ENCODE measurements around the gene LTO1. TPM values are rescaled to one million over a fixed set of nuclear protein-coding genes. Genes with fewer than 3 reads are reported as not detected.

LTO1 gene
- total RNA-seq, 2 donors from 2014 or later: 23.2 to 32.2 TPM

- H3K36me3 Mint-ChIP-seq (ENCODE audit: low read depth): peaks cover 57% of the 10 kb centered on the region
- Histone ChIP-seq H3K4me3 (ENCODE audit: low read length) (no peak overlapping the region), H3K9me3 (ENCODE audit: control insufficient read depth, low read length) (no peaks in the 10 kb centered on the region), H3K36me3 (ENCODE audit: control insufficient read depth, insufficient read depth, low read length) (peaks cover 61% of the 10 kb centered on the region), H3K4me1 (ENCODE audit: control insufficient read depth, insufficient read depth, low read length) (peaks cover 5% of the 10 kb centered on the region), H3K27me3 (ENCODE audit: control insufficient read depth, insufficient read depth, low read length, poor library complexity, severe bottlenecking) (no peaks in the 10 kb centered on the region), H3K9ac (ENCODE audit: extremely low read depth, low read length, poor library complexity, severe bottlenecking) (no peak overlapping the region), H3K27ac (ENCODE audit: low read depth, low read length) (no peak overlapping the region)
- no peak for DNase-seq
- H3K4me1 Mint-ChIP-seq: peaks cover 8% of the 10 kb centered on the region
- H3K27ac Mint-ChIP-seq: no peak overlapping the region
- WGBS, 2 experiments (ENCODE audit: insufficient coverage in 1 of 2, insufficient read length in 1 of 2): 94 to 97% methylated on average over 19 of the region's 19 CpGs
- TF ChIP-seq CTCF (conservative IDR thresholded peaks at IDR 0.05): no peak
- H3K27me3 Mint-ChIP-seq (ENCODE audit: insufficient read depth): no peaks in the 10 kb centered on the region
- H3K4me3 Mint-ChIP-seq: no peak overlapping the region
- no peaks in the 10 kb centered on the region for H3K9me3 Mint-ChIP-seq
Observed at GRCh38 chr11:69669486-69669885, 5.7 kb downstream of the LTO1 start.

DNA sequence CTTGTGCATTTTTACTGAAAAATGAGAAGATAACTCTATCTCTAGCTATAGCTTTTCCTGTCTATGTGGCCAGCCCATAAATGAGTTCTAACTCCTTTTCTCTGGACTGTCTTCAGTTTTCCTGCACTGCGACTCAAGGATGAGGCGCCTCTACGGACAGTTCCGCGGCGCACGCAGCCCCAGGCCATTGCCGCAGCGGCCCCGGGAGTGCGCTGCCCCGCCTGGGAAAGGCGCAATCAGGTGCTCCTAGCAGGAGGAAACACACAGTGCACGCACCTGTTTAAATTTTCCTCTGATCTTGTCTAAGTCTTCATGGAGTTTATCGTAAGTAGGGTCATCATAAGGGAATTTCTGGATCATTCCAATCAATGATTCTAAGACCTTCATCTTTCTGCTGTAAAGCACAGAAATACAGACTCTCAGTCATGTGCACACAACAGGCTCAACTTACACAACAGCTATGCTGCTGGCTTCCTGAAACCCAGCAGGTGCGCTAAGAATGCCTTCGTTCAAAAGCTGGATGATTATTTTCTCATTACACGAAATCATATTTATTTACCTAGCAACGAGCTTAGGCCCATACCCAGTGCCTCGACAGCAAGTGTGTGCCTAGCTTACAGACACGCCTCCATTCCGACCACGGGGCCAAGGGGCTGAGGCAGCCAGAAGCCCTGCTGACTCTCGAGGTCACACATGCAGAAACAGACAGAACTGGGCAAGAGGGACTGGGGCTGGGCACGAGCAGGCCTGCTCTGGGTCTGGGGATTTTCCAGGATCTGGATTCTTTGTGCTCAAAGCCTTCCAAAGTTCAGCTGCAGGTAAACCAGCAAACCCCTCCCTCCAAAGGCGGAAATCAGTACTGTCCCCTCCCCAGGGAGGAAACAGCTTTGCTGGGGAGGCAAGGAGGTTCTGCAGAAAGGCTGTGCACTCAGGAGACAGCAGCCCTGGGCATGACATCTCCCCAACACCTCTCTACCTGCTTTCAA is 7.2 kb downstream of the LTO1 start:
- Mint-ChIP-seq H3K4me1 (peaks cover 2% of the 10 kb centered on the region), H3K9me3 (no peaks in the 10 kb centered on the region), H3K36me3 (ENCODE audit: low read depth) (peaks cover 68% of the 10 kb centered on the region), H3K27ac (no peak overlapping the region), H3K27me3 (ENCODE audit: insufficient read depth) (no peaks in the 10 kb centered on the region), H3K4me3 (no peak overlapping the region)
- DNase-seq: peak; percentile 42
- TF ChIP-seq CTCF (conservative IDR thresholded peaks at IDR 0.05): no peak
- Histone ChIP-seq H3K27ac (ENCODE audit: low read depth, low read length) (no peak overlapping the region), H3K9me3 (ENCODE audit: control insufficient read depth, low read length) (no peaks in the 10 kb centered on the region), H3K27me3 (ENCODE audit: control insufficient read depth, insufficient read depth, low read length, poor library complexity, severe bottlenecking) (no peaks in the 10 kb centered on the region), H3K36me3 (ENCODE audit: control insufficient read depth, insufficient read depth, low read length) (peaks cover 64% of the 10 kb centered on the region), H3K4me3 (ENCODE audit: low read length) (no peak overlapping the region), H3K9ac (ENCODE audit: extremely low read depth, low read length, poor library complexity, severe bottlenecking) (no peak overlapping the region), H3K4me1 (ENCODE audit: control insufficient read depth, insufficient read depth, low read length) (peaks cover 2% of the 10 kb centered on the region)
- WGBS, 2 experiments (ENCODE audit: insufficient coverage in 1 of 2, insufficient read length in 1 of 2): 95 to 99% methylated on average over 18 to 26 of the region's 26 CpGs

DNA sequence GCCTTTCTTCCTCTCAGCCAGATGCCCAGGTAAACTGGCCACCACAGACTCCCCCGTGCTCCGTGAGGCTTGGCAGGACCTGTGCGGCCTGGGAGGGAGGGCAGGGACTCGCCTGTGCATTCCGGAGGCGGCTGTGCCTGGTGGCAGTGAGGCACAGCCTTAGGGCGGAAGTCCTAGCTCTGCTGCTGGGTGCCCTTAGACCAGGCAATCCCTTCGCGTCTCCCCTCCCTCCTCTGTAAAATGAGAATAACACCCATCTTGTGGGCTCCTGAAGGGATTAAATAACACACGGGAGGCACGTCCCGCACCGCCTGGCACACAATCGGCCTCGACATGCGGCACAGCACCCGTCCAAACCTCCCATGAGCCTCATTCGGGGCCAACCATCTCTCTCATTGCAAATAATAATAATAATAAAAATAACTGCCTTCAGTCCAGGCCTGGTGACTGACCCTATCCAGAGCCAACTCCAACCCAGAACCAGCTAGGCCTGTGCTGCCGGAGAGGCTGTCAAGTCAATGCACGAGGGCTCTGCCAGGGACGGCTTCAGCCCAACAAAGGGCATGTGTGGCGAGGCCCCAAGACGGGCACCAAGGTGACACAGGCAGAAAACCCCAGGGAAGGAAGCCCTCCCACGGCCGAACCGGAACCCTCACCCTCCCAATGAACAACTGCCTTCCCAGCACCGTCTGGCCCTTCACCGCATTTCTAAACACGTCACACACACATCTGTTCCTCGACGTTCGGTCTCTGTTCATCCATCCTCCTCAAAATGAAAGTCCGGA is 8.2 kb downstream of the LTO1 start:
- H3K9me3 ChIP-seq (ENCODE audit: control insufficient read depth, low read length): no peaks in the 10 kb centered on the region
- H3K4me1 Mint-ChIP-seq: peaks cover 2% of the 10 kb centered on the region
- no peak overlapping the region for H3K4me3 ChIP-seq (ENCODE audit: low read length)
- no peak overlapping the region for H3K27ac Mint-ChIP-seq
- peaks cover 61% of the 10 kb centered on the region for H3K36me3 Mint-ChIP-seq (ENCODE audit: low read depth)
- H3K27me3 Mint-ChIP-seq (ENCODE audit: insufficient read depth): no peaks in the 10 kb centered on the region
- no peak overlapping the region for H3K9ac ChIP-seq (ENCODE audit: extremely low read depth, low read length, poor library complexity, severe bottlenecking)
- peaks cover 54% of the 10 kb centered on the region for H3K36me3 ChIP-seq (ENCODE audit: control insufficient read depth, insufficient read depth, low read length)
- no peaks in the 10 kb centered on the region for H3K27me3 ChIP-seq (ENCODE audit: control insufficient read depth, insufficient read depth, low read length, poor library complexity, severe bottlenecking)
- H3K9me3 Mint-ChIP-seq: no peaks in the 10 kb centered on the region
- H3K4me3 Mint-ChIP-seq: no peak overlapping the region
- no peak for DNase-seq
- TF ChIP-seq CTCF (conservative IDR thresholded peaks at IDR 0.05): no peak
- no peak overlapping the region for H3K27ac ChIP-seq (ENCODE audit: low read depth, low read length)
- WGBS, 2 experiments (ENCODE audit: insufficient coverage in 1 of 2, insufficient read length in 1 of 2): 95 to 97% methylated on average over 13 to 31 of the region's 33 CpGs
- peaks cover 2% of the 10 kb centered on the region for H3K4me1 ChIP-seq (ENCODE audit: control insufficient read depth, insufficient read depth, low read length)
